IMR-90 (cell line): ENCODE results near the gene CALD1. TPM values are rescaled to one million over a fixed set of nuclear protein-coding genes. Genes with fewer than 3 reads are reported as not detected.
A peak's percentile ranks its signal among the peaks of the same experiment; 100 is the strongest.

ENCODE experiments used
- ATAC-seq: fragments of 200-7000 bp; cut with Tn5 transposase; 2 replicates; pipeline ENCODE4 v1.9.1; 2020; ENCODE audit warnings: low read depth, mild to moderate bottlenecking, moderate library complexity
- BruUV-seq: library from RNA; stranded (reverse); fragments of 400-500 nt; replicated peaks from 2 replicates; lab custom pipeline; 2021; lab: Mats Ljungman, UMichigan
- CTCF ChIA-PET: fragments of 300-600 bp; formaldehyde crosslinking; extraction: SDS; loops from one replicate; lab custom pipeline; 2021; ENCODE audit warnings: antibody characterized with exemption; lab: Yijun Ruan, JAX
- POLR2A ChIA-PET: fragments of 300-600 bp; sonication (Branson Sonifier 250); formaldehyde crosslinking; loops from one replicate; lab custom pipeline; 2022; ENCODE audit warnings: antibody characterized with exemption; ENCODE audit not compliant: unreplicated experiment; lab: Charles Lee
- DNase-seq: peaks from one replicate; pipeline ENCODE4 v3.0.0; 2013
- H2AFZ ChIP-seq: replicated peaks from 2 replicates; pipeline ENCODE3; 2013; ENCODE audit warnings: low read length, mild to moderate bottlenecking; ENCODE audit not compliant: poor library complexity
- H2AK5ac ChIP-seq: 2 replicates; pipeline ENCODE4 v1.6.1; 2013; ENCODE audit warnings: low read depth, low read length, inconsistent platforms
- H2AK9ac ChIP-seq: replicated peaks from 2 replicates; pipeline ENCODE3; 2013; ENCODE audit warnings: mild to moderate bottlenecking, low read depth, low read length, moderate library complexity; ENCODE audit not compliant: poor library complexity
- H2BK120ac ChIP-seq: 2 replicates; pipeline ENCODE4 v1.6.1; 2013; ENCODE audit warnings: low read depth, low read length, inconsistent platforms
- H2BK15ac ChIP-seq: 3 replicates; pipeline ENCODE4 v1.6.1; 2013; ENCODE audit warnings: low read depth, low read length, inconsistent platforms
- H2BK20ac ChIP-seq: 2 replicates; pipeline ENCODE4 v1.6.1; 2013; ENCODE audit warnings: low read depth, mild to moderate bottlenecking, inconsistent platforms, low read length, moderate library complexity
- H2BK5ac ChIP-seq: 2 replicates; pipeline ENCODE4 v1.6.1; 2013; ENCODE audit warnings: mild to moderate bottlenecking, low read depth, low read length, inconsistent platforms; ENCODE audit not compliant: poor library complexity, severe bottlenecking
- H3K14ac ChIP-seq: replicated peaks from 2 replicates; pipeline ENCODE4 v1.6.1; 2013; ENCODE audit warnings: low read depth, low read length, inconsistent platforms
- H3K18ac ChIP-seq: 2 replicates; pipeline ENCODE4 v1.6.1; 2013; ENCODE audit warnings: low read depth, low read length, control low read depth
- H3K23ac ChIP-seq: 2 replicates; pipeline ENCODE4 v1.6.1; 2013; ENCODE audit warnings: low read depth, low read length, inconsistent platforms
- H3K27ac ChIP-seq: 2 replicates; pipeline ENCODE4 v1.5.1; 2013; ENCODE audit warnings: mild to moderate bottlenecking, control low read depth, low read length; ENCODE audit not compliant: insufficient read depth
- H3K27me3 ChIP-seq: 2 replicates; pipeline ENCODE4 v1.6.1; 2013; ENCODE audit warnings: low read length; ENCODE audit not compliant: control insufficient read depth, insufficient read depth
- H3K36me3 ChIP-seq: 2 replicates; pipeline ENCODE4 v1.6.1; 2013; ENCODE audit warnings: low read length, mixed read lengths; ENCODE audit not compliant: control insufficient read depth, insufficient read depth
- H3K4ac ChIP-seq: 2 replicates; pipeline ENCODE4 v1.6.1; 2013; ENCODE audit warnings: low read depth, low read length, inconsistent platforms
- H3K4me1 ChIP-seq: 2 replicates; pipeline ENCODE4 v1.6.1; 2013; ENCODE audit warnings: low read length, mixed read lengths; ENCODE audit not compliant: control insufficient read depth, insufficient read depth
- H3K4me2 ChIP-seq: 2 replicates; pipeline ENCODE4 v1.6.1; 2013; ENCODE audit warnings: low read depth, mild to moderate bottlenecking, control low read depth, low read length, moderate library complexity
- H3K4me3 ChIP-seq: 2 replicates; pipeline ENCODE4 v1.5.1; 2013; ENCODE audit warnings: low read depth, mild to moderate bottlenecking, control low read depth, low read length, moderate library complexity; ENCODE audit not compliant: insufficient read depth
- H3K56ac ChIP-seq: 2 replicates; pipeline ENCODE4 v1.6.1; 2013; ENCODE audit warnings: low read length, inconsistent platforms; ENCODE audit not compliant: insufficient read depth; ENCODE audit errors: extremely low read depth
- H3K79me1 ChIP-seq, 2 experiments: 2 replicates each; pipeline ENCODE4 v1.6.1; 2013; ENCODE audit warnings: low read length in 2 of 2, inconsistent platforms in 1 of 2, low read depth in 1 of 2
- H3K9ac ChIP-seq: 2 replicates; pipeline ENCODE4 v1.6.1; 2013; ENCODE audit warnings: low read depth, low read length, control low read depth
- H3K9me1 ChIP-seq: 2 replicates; pipeline ENCODE4 v1.6.1; 2013; ENCODE audit warnings: low read length, inconsistent platforms; ENCODE audit not compliant: insufficient read depth
- H3K9me3 ChIP-seq: 2 replicates; pipeline ENCODE4 v1.6.1; 2013; ENCODE audit warnings: low read length; ENCODE audit not compliant: control insufficient read depth, insufficient read depth
- H4K20me1 ChIP-seq: 2 replicates; pipeline ENCODE4 v1.6.1; 2013; ENCODE audit warnings: low read length, inconsistent platforms; ENCODE audit not compliant: insufficient read depth
- H4K5ac ChIP-seq: 2 replicates; pipeline ENCODE4 v1.6.1; 2013; ENCODE audit warnings: mild to moderate bottlenecking, low read depth, low read length, control low read depth
- H4K8ac ChIP-seq, 2 experiments: 2 replicates each; pipeline ENCODE4 v1.6.1; 2013; ENCODE audit warnings: low read depth in 2 of 2, low read length in 2 of 2, control low read depth in 1 of 2, inconsistent platforms in 1 of 2
- H4K91ac ChIP-seq: 2 replicates; pipeline ENCODE4 v1.6.1; 2013; ENCODE audit warnings: low read depth, low read length, inconsistent platforms; ENCODE audit not compliant: insufficient read depth
- MAFK ChIP-seq: IDR thresholded peaks from 2 replicates; pipeline ENCODE4 v1.6.1; 2012; ENCODE audit warnings: low read depth, low read length, improper control_type of control experiment
- NFE2L2 ChIP-seq: fragments of 150-350 bp; IDR thresholded peaks from 2 replicates; pipeline ENCODE4 v1.6.1; 2016; ENCODE audit warnings: low read depth, mild to moderate bottlenecking, low read length
- RCOR1 ChIP-seq: IDR thresholded peaks from 2 replicates; pipeline ENCODE4 v1.6.1; 2012; ENCODE audit warnings: mild to moderate bottlenecking, low read length, improper control_type of control experiment; ENCODE audit not compliant: insufficient replicate concordance
- RFX5 ChIP-seq: IDR thresholded peaks from 2 replicates; pipeline ENCODE4 v1.8.0; 2012; ENCODE audit warnings: low read depth, mild to moderate bottlenecking, low read length, moderate library complexity
- WGBS, 2 experiments: methylation state at CpG; one replicate each; pipeline versions ENCODE4 v1.1.5 to v1.1.7; 2013; ENCODE audit warnings: missing lambda C conversion rate in 2 of 2; ENCODE audit not compliant: insufficient read length in 1 of 2; ENCODE audit errors: extremely low coverage in 2 of 2; 5-methylcytosine and 5-hydroxymethylcytosine counted together
- dilution Hi-C: fragments of 300-500 bp; cut with HindIII; formaldehyde crosslinking; loops from one replicate; pipeline ENCODE4 v1.14.3; 2018; ENCODE audit warnings: low sequenced_read_pairs; ENCODE audit not compliant: unreplicated experiment
- in situ Hi-C: fragments of 300-500 bp; cut with MboI; formaldehyde crosslinking; loops from 3 replicates; pipeline ENCODE4 v1.14.3; 2019; ENCODE audit warnings: low sequenced_read_pairs, inconsistent platforms, mixed read lengths
- intact Hi-C: fragments of 100-400 bp; cut with micrococcal nuclease; formaldehyde crosslinking; loops from 2 replicates; pipeline ENCODE4 v1.10.0; 2022
- polyA plus RNA-seq, 3 experiments: library from polyadenylated mRNA; depleted of rRNA; stranded (reverse); fragments of >200 nt; gene quantifications; 2 replicates each; pipeline ENCODE4 v1.2.3, GENCODE V29; 2012; ENCODE audit warnings: low replicate concordance in 1 of 3
- total RNA-seq: library from RNA; depleted of rRNA; stranded (reverse); fragments of >200 nt; gene quantifications from 2 replicates; pipeline ENCODE4 v1.2.3, GENCODE V29; 2012

Gene CALD1
- total and polyA plus RNA-seq, 2 of the 4 experiments (the other 2 are of a cell fraction): 375 to 487 TPM

- in situ Hi-C loops: no loop called here
- Histone ChIP-seq H3K9me1 (peaks cover 39% of the 10 kb centered on the region), H3K9me3 (no peaks in the 10 kb centered on the region), H2BK120ac (peak overlapping the region; percentile 35; the same call in 1 of the 2 replicates), H3K79me1 (peaks cover 33 to 82% of the 10 kb centered on the region in 2 experiments), H3K27me3 (no peaks in the 10 kb centered on the region), H3K14ac (0 out of 2 replicates have a peak overlapping the region, but pooled peaks have one; percentile 88), H2BK5ac (peak overlapping the region; percentile 75), H3K4me2 (peak overlapping the region; percentile 66; the same call in 1 of the 2 replicates), H4K5ac (no peak overlapping the region), H2BK15ac (no peak overlapping the region), H3K4me3 (no peak overlapping the region), H4K20me1 (peaks cover 88% of the 10 kb centered on the region), H4K91ac (no peak overlapping the region), H2BK20ac (no peak overlapping the region), H2AFZ (no peak overlapping the region), H3K9ac (no peak overlapping the region), H3K23ac (no peak overlapping the region; the same call in 1 of the 2 replicates), H2AK5ac (no peak overlapping the region), H3K18ac (peak overlapping the region; percentile 67), H3K36me3 (peaks cover 4% of the 10 kb centered on the region; the same call in 1 of the 2 replicates), H2AK9ac (no peak overlapping the region), H3K4me1 (peaks cover 31% of the 10 kb centered on the region), H4K8ac (peak overlapping the region in 1 of 2 experiments; percentile 31; a peak in 1 of 4 replicates), H3K56ac (no peak overlapping the region), H3K27ac (no peak overlapping the region; the same call in 1 of the 2 replicates), H3K4ac (no peak overlapping the region; the same call in 1 of the 2 replicates)
- no CpG with 5 or more reads among the region's 1 CpG for WGBS, 2 experiments
- dilution Hi-C loops: no loop called here
- POLR2A ChIA-PET: interaction anchor here (0.7 kb wide), 1 partner anchor 209 kb away, joined by 3 read pairs; no protein-coding TSS in a partner anchor
- peak; percentile 23 for ATAC-seq
- intact Hi-C loops: no loop called here
- no TSS peak for BruUV-seq
- CTCF ChIA-PET: no interaction called here
- DNase-seq: no peak
- peak; percentile 92 for TF ChIP-seq MAFK
- no peak for TF ChIP-seq RFX5
- peak; percentile 91 for TF ChIP-seq NFE2L2
- no peak for TF ChIP-seq RCOR1
Observed at GRCh38 chr7:134855442-134855841, 76.0 kb downstream of the CALD1 start.
